Upper lobe of left lung (tissue), 6 donors: ENCODE results near the gene RAB6B. TPM values are rescaled to one million over a fixed set of nuclear protein-coding genes. Genes with fewer than 3 reads are reported as not detected.
A peak's percentile ranks its signal among the peaks of the same experiment; 100 is the strongest.

Experiments
- ATAC-seq, 2 donors: fragments of 200-7000 bp; cut with Tn5 transposase; one replicate each; pipeline ENCODE4 v1.9.1; 2022; ENCODE audit warnings: mild to moderate bottlenecking in 2 of 2, moderate library complexity in 2 of 2; ENCODE audit not compliant: low FRiP score in 2 of 2
- DNase-seq, 2 donors: peaks; one replicate each; pipeline ENCODE4 v3.0.0-alpha.2; 2019 to 2020
- H3K27ac ChIP-seq, 4 donors: fragments of 200-600 bp; sonication (generic); one replicate each; pipeline ENCODE4 v1.5.1; 2016 to 2019
- H3K27me3 ChIP-seq, 4 donors: fragments of 200-600 bp; sonication (generic); one replicate each; pipeline ENCODE4 v1.5.1; 2017 to 2019
- H3K36me3 ChIP-seq, 4 donors: fragments of 200-600 bp; sonication (generic); one replicate each; pipeline ENCODE4 v1.5.1; 2016 to 2019
- H3K4me1 ChIP-seq, 4 donors: fragments of 200-600 bp; sonication (generic); one replicate each; pipeline ENCODE4 v1.5.1; 2018 to 2019
- H3K4me3 ChIP-seq, 4 donors: fragments of 200-600 bp; sonication (generic); one replicate each; pipeline ENCODE4 v1.5.1; 2017 to 2019; ENCODE audit warnings: mild to moderate bottlenecking in 2 of 4, moderate library complexity in 1 of 4
- H3K9me3 ChIP-seq, 4 donors: fragments of 200-600 bp; sonication (generic); one replicate each; pipeline ENCODE4 v1.5.1; 2018 to 2019
- EP300 ChIP-seq, 4 donors: sonication (generic); formaldehyde crosslinking; IDR thresholded peaks; one replicate each; pipeline ENCODE4 v1.5.1; 2017; ENCODE audit warnings: antibody characterized with exemption in 4 of 4, control low read depth in 2 of 4
- POLR2A ChIP-seq, 4 donors: fragments of 450-650 bp; IDR thresholded peaks; one replicate each; pipeline ENCODE4 v1.5.1; 2016 to 2017; ENCODE audit warnings: antibody characterized with exemption in 4 of 4, mild to moderate bottlenecking in 2 of 4
- POLR2AphosphoS5 ChIP-seq, 2 donors: sonication (generic); formaldehyde crosslinking; IDR thresholded peaks; one replicate each; pipeline ENCODE4 v1.5.1; 2017; ENCODE audit warnings: antibody characterized with exemption in 2 of 2
- WGBS, 2 donors: methylation state at CpG; one replicate each; pipeline ENCODE4 v1.1.5; 2017 to 2018; 5-methylcytosine and 5-hydroxymethylcytosine counted together
- total RNA-seq, 6 donors: library from RNA; depleted of rRNA in 4 of 6; stranded (reverse); fragments of >200 nt in 4 of 6; gene quantifications; one replicate each; pipeline versions ENCODE4 v1.1.0 to v1.2.1, GENCODE V29; 2016 to 2021
- TF ChIP-seq, protein P1 (sequence below), 6 experiments: fragments of 450-650 bp in 4 of 6; fragments of 200-600 bp in 2 of 6; sonication (generic) in 2 of 6; IDR thresholded peaks; one replicate each; pipeline ENCODE4 v1.5.1; 2016 to 2019; ENCODE audit warnings: antibody characterized with exemption in 6 of 6
- donor health status: DM: no; HTN: no; CAD: no; lungs with moderate emphysema.
- donor health status: DM: no; HTN: yes; CAD: no; lungs with severe emphysema.

RAB6B gene
- total RNA-seq, 6 donors from 2014 or later: 1.00 to 6.3 (median 2.8) TPM

DNA sequence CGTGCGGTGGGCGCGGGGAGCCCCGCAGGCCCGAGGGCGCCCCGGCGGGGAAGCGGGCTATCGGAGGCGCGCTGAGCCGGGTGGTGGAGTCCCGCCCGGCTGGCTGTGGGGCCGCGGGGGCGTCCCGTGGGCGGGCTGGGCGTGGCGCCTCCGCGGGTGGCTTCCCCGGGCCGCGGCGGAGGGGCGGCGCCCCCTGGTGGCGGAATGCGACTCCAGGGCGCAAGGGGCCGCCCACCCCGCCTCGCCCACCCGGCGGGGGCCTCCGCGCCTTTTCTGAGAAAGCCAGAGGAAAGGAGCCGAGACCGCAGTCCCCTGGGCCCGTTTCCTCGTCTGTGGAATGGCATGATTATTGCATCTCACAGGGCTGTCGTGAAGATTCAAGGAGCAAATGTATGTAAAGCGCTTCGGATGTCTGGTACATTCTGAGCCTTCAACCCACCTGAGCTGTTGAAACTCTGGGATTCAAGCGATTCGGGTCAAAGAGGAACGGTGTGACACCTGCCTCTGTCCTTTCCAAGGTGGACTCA, 31.9 kb upstream of the RAB6B start:
- peaks cover 9 to 18% (median 10%) of the 10 kb centered on the region in 4 donors for H3K4me1 ChIP-seq
- H3K4me3 ChIP-seq: peak overlapping the region in 3 of 4 donors; percentile 46 to 64 (median 54)
- TF ChIP-seq, protein P1, sequence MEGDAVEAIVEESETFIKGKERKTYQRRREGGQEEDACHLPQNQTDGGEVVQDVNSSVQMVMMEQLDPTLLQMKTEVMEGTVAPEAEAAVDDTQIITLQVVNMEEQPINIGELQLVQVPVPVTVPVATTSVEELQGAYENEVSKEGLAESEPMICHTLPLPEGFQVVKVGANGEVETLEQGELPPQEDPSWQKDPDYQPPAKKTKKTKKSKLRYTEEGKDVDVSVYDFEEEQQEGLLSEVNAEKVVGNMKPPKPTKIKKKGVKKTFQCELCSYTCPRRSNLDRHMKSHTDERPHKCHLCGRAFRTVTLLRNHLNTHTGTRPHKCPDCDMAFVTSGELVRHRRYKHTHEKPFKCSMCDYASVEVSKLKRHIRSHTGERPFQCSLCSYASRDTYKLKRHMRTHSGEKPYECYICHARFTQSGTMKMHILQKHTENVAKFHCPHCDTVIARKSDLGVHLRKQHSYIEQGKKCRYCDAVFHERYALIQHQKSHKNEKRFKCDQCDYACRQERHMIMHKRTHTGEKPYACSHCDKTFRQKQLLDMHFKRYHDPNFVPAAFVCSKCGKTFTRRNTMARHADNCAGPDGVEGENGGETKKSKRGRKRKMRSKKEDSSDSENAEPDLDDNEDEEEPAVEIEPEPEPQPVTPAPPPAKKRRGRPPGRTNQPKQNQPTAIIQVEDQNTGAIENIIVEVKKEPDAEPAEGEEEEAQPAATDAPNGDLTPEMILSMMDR (IDR thresholded peaks at IDR 0.05): peak; percentile 90 to 95 (median 93)
- TF ChIP-seq POLR2A (IDR thresholded peaks at IDR 0.05): no peak
- TF ChIP-seq POLR2AphosphoS5 (IDR thresholded peaks at IDR 0.05): no peak
- no peaks in the 10 kb centered on the region for H3K27me3 ChIP-seq
- peak overlapping the region in 1 of 4 donors; percentile 58 for H3K27ac ChIP-seq
- H3K9me3 ChIP-seq: no peaks in the 10 kb centered on the region
- H3K36me3 ChIP-seq: no peaks in the 10 kb centered on the region
- ATAC-seq (peak; percentile 35 to 95), DNase-seq (peak; percentile 53 to 95)
- WGBS, 2 donors: 5 to 6% methylated on average over 14 to 28 of the region's 51 CpGs

DNA sequence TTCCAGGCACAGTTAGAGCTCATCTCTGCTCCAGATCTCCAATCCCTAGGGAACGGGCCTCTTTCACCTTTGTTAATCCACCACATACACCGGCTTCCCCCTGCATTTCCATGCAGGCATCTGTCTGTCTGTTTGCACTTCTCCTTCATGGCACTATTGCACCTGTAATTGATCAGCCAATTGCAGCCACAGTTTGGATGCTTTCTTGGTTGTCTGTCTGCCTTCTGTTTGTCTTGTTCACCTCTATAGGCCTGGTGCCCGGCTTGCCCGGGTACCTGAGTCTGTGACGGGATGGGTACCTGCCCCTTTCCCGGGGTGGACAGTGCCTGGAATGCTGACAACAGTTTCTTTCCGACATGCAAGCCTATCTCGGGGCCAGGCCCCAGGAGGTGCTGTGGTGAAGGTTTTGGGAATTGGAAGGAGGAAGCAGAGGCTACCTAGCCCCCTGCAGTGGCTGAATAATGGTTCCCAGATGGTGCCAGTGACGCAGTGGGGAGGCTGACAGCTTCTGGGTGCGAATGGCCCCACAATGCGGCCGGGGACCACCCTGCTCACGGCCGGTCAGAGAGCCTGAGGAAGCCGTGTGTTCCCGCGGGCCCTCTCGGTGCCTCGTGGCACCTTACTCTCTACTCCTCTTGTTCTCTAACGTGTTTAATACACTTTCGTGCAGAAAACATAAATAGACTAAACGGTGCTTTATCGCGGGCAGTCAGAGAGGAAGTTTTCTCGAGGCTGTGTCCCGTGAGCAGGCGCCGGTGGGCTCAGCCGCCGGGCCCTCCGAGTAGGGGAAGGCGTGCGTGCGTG, 31.3 kb upstream of the RAB6B start:
- TF ChIP-seq POLR2A (IDR thresholded peaks at IDR 0.05) (no peak), EP300 (IDR thresholded peaks at IDR 0.05) (no peak), POLR2AphosphoS5 (IDR thresholded peaks at IDR 0.05) (no peak)
- TF ChIP-seq, protein P1 (IDR thresholded peaks at IDR 0.05): no peak
- H3K27ac ChIP-seq: peak overlapping the region in 1 of 4 donors; percentile 58
- H3K4me3 ChIP-seq: peak overlapping the region in 3 of 4 donors; percentile 46 to 64 (median 54)
- ATAC-seq (peak in 1 of 2 donors; percentile 10), DNase-seq (no peak)
- H3K36me3 ChIP-seq: no peaks in the 10 kb centered on the region
- peaks cover 9 to 18% (median 10%) of the 10 kb centered on the region in 4 donors for H3K4me1 ChIP-seq
- no peaks in the 10 kb centered on the region for H3K27me3 ChIP-seq
- H3K9me3 ChIP-seq: no peaks in the 10 kb centered on the region
- WGBS, 2 donors: 21 to 25% methylated on average over 32 to 34 of the region's 34 CpGs

DNA sequence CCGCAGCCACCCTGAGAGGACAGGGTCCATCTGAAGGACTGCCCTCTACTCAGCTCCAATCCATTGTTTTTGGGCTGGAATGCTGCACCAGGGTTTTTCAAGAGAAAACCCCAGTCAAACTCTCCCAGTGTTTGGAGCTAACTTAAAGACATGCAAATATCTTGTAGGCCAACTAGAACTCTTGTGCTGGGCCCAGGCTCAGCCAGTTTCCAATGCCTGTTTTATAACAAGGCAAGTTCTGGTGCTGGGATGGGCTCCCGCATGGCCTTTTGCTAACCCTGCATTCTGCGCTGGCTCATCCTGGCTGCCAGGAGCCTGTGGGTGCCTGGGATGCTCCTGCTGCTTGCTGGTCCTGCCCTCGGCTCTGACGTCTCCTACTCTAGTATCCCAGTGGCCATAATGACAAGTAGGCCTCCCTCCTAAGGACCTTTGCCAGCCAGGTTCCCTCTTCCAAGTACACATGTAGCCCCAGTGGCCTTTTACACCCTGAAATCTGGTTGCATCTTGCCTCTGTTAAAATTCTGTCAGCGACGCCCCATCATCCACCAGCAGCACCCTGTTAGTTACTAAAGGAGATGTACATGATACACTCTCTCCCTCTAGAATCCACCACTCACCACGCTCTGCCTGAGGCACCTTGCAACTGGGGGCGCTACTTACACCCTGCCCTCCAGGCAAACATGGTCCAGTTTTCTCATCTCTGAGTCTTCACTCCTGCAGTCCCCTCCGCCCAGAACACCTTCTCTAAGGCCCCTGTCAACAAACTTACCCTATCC, 30.5 kb upstream of the RAB6B start:
- 97 to 98% methylated on average over 9 to 10 of the region's 10 CpGs for WGBS, 2 donors
- Histone ChIP-seq H3K4me3 (no peak overlapping the region), H3K9me3 (no peaks in the 10 kb centered on the region), H3K36me3 (no peaks in the 10 kb centered on the region), H3K27ac (no peak overlapping the region), H3K27me3 (no peaks in the 10 kb centered on the region), H3K4me1 (peaks cover 9 to 18% (median 10%) of the 10 kb centered on the region in 4 donors)
- TF ChIP-seq, protein P1 (IDR thresholded peaks at IDR 0.05): no peak
- TF ChIP-seq POLR2AphosphoS5 (IDR thresholded peaks at IDR 0.05) (no peak), EP300 (IDR thresholded peaks at IDR 0.05) (no peak), POLR2A (IDR thresholded peaks at IDR 0.05) (no peak)
- DNase-seq (no peak), ATAC-seq (no peak)

DNA sequence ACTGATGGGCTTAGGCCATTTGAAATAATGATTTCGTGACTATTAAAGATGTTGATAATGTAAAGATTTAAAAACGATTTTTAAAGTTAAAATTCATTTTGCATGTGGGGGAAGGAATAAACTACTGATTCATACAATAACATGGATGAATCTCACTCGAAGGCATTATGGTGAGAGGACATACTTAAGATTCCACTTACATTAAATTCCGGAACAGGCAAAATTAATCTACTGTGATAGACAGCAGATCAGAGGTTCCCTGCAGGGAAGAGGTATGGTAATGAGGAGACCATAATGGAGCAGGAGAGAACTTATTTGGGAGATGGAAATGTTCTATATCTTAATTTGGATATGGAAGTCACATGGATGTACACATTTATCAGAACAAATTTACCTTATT, 28.4 kb upstream of the RAB6B start:
- DNase-seq (no peak), ATAC-seq (no peak)
- no peak overlapping the region for H3K27ac ChIP-seq
- H3K27me3 ChIP-seq: no peaks in the 10 kb centered on the region
- peaks cover 9 to 14% (median 10%) of the 10 kb centered on the region in 4 donors for H3K4me1 ChIP-seq
- TF ChIP-seq, protein P1 (IDR thresholded peaks at IDR 0.05): no peak
- TF ChIP-seq EP300 (IDR thresholded peaks at IDR 0.05) (no peak), POLR2A (IDR thresholded peaks at IDR 0.05) (no peak), POLR2AphosphoS5 (IDR thresholded peaks at IDR 0.05) (no peak)
- WGBS, 2 donors: 72 to 76% methylated on average over 4 of the region's 4 CpGs
- no peaks in the 10 kb centered on the region for H3K9me3 ChIP-seq
- no peak overlapping the region for H3K4me3 ChIP-seq
- no peaks in the 10 kb centered on the region for H3K36me3 ChIP-seq
